Medulla oblongata (tissue), 1 donor: ENCODE data around the gene LRIG2.
A peak's percentile ranks its signal among the peaks of the same experiment; 100 is the strongest.
"Not testable (repeated sequence)": the region's sequence is repeated elsewhere in the genome, so short reads cannot be mapped to it uniquely, and the experiment has no call there.

ENCODE experiments used
- DNase-seq: peaks from one replicate; pipeline ENCODE4 v3.0.0-alpha.2; 2015; ENCODE audit errors: extremely low spot score

Gene LRIG2

GRCh38 chr1:113126207-113126606 is 53.2 kb downstream of the LRIG2 start:
- no peak for DNase-seq

GRCh38 chr1:113128116-113128515 is 55.1 kb downstream of the LRIG2 start:
- no peak for DNase-seq

- no peak for DNase-seq
Measured at GRCh38 chr1:113129529-113130185, 56.7 kb downstream of the LRIG2 start.

- DNase-seq, result no peak
Measured at GRCh38 chr1:113133038-113133437, 60.0 kb downstream of the LRIG2 start.

- no peak for DNase-seq
Measured at GRCh38 chr1:113133759-113134158, 60.8 kb downstream of the LRIG2 start.

GRCh38 chr1:113135460-113135859 is 62.5 kb downstream of the LRIG2 start:
- DNase-seq, result no peak

GRCh38 chr1:113136476-113136875 is 63.5 kb downstream of the LRIG2 start:
- DNase-seq, result no peak

- no peak for DNase-seq
Measured at GRCh38 chr1:113137563-113137962, 64.6 kb downstream of the LRIG2 start.

GRCh38 chr1:113138778-113139177 is 65.8 kb downstream of the LRIG2 start:
- no peak for DNase-seq

GRCh38 chr1:113140176-113140575 is 67.2 kb downstream of the LRIG2 start:
- DNase-seq, result no peak

- peak; percentile 85 for DNase-seq
Measured at GRCh38 chr1:113140588-113141446, 67.8 kb downstream of the LRIG2 start.

GRCh38 chr1:113141650-113142473 is 68.9 kb downstream of the LRIG2 start:
- no peak for DNase-seq

- no peak for DNase-seq
Measured at GRCh38 chr1:113142791-113143190, 69.8 kb downstream of the LRIG2 start.

- DNase-seq, result no peak
Measured at GRCh38 chr1:113146242-113147072, 73.5 kb downstream of the LRIG2 start.

- DNase-seq, result no peak
Measured at GRCh38 chr1:113147073-113147625, 74.2 kb downstream of the LRIG2 start.

- no peak for DNase-seq
Measured at GRCh38 chr1:113147826-113148225, 74.8 kb downstream of the LRIG2 start.

GRCh38 chr1:113150494-113150893 is 77.5 kb downstream of the LRIG2 start:
- DNase-seq, result not testable (repeated sequence)

- peak; percentile 38 for DNase-seq
Measured at GRCh38 chr1:113153116-113153803, 80.3 kb downstream of the LRIG2 start.

- no peak for DNase-seq
Measured at GRCh38 chr1:113156368-113156767, 83.4 kb downstream of the LRIG2 start.

- DNase-seq, result not testable (repeated sequence)
Measured at GRCh38 chr1:113158743-113159142, 85.7 kb downstream of the LRIG2 start.
